A549 (cell line): ENCODE data around the gene SGSM2. TPM values are rescaled to one million over a fixed set of nuclear protein-coding genes. Genes with fewer than 3 reads are reported as not detected.

Experiments used
- ATAC-seq, 2 experiments: fragments of 200-7000 bp in 1 of 2; fragments of >200 bp in 1 of 2; cut with Nextera tagmentation in 1 of 2; cut with Tn5 transposase in 1 of 2; 3 replicates each; pipeline versions ENCODE4 v1.8.0 to v1.9.1; 2018 to 2020; ENCODE audit warnings: mild to moderate bottlenecking in 1 of 2, moderate library complexity in 1 of 2
- CTCF ChIA-PET: fragments of 300-600 bp; sonication (Branson Sonifier 250); formaldehyde crosslinking; extraction: SDS; loops from one replicate; lab custom pipeline; 2021; ENCODE audit warnings: antibody characterized with exemption, inconsistent platforms; lab: Yijun Ruan, JAX
- POLR2A ChIA-PET: fragments of 350-600 bp; formaldehyde crosslinking; extraction: SDS; loops from one replicate; lab custom pipeline; 2021; ENCODE audit warnings: antibody characterized with exemption, inconsistent platforms; lab: Yijun Ruan, JAX
- DNase-seq, 2 experiments: peaks; one replicate each; pipeline versions ENCODE4 v3.0.0 to v3.0.0-alpha.2; 2011 to 2016; ENCODE audit warnings: low read depth in 1 of 2, low spot score in 1 of 2
- FAIRE-seq: peaks from 2 replicates; lab custom pipeline; 2011; peaks lifted over from hg19 to GRCh38; lab: Jason Lieb, UNC
- H3K27ac ChIP-seq, 2 experiments: fragments of >200 bp; sonication (Bioruptor Twin); formaldehyde crosslinking; 3 replicates each; pipeline ENCODE4 v1.5.1; 2016 to 2017
- H3K4me1 ChIP-seq: fragments of >200 bp; sonication (Bioruptor Twin); formaldehyde crosslinking; 3 replicates; pipeline ENCODE4 v1.6.1; 2016
- H3K4me2 ChIP-seq: fragments of >200 bp; sonication (Bioruptor Twin); formaldehyde crosslinking; 3 replicates; pipeline ENCODE4 v1.6.1; 2016
- H3K4me3 ChIP-seq: fragments of >200 bp; sonication (Bioruptor Twin); formaldehyde crosslinking; 3 replicates; pipeline ENCODE4 v1.5.1; 2016
- H3K9me3 ChIP-seq: fragments of >200 bp; sonication (Bioruptor Twin); formaldehyde crosslinking; 3 replicates; pipeline ENCODE4 v1.6.1; 2016
- ATOH8 ChIP-seq: fragments of 250-450 bp; sonication (Bioruptor Pico); IDR thresholded peaks from 2 replicates; pipeline ENCODE4 v1.5.0; 2020; ENCODE audit warnings: low read depth, mild to moderate bottlenecking, moderate library complexity
- CEBPB ChIP-seq, 2 experiments: fragments of >200 bp in 1 of 2; sonication (Bioruptor Twin) in 1 of 2; formaldehyde crosslinking in 1 of 2; IDR thresholded peaks; 2 replicates each; pipeline ENCODE4 v1.6.1; 2012 to 2016
- CHD2 ChIP-seq: fragments of 150-350 bp; IDR thresholded peaks from 2 replicates; pipeline ENCODE4 v1.6.1; 2014; ENCODE audit warnings: low read length; ENCODE audit not compliant: partially characterized antibody
- EHF ChIP-seq: fragments of 250-450 bp; sonication (Bioruptor Pico); IDR thresholded peaks from 2 replicates; pipeline ENCODE4 v1.5.0; 2020; ENCODE audit warnings: mild to moderate bottlenecking
- EHMT2 ChIP-seq: fragments of 200-600 bp; sonication (generic); IDR thresholded peaks from 2 replicates; pipeline ENCODE4 v1.6.1; 2016; ENCODE audit warnings: antibody characterized with exemption, low read depth, mild to moderate bottlenecking, moderate library complexity
- ESRRA ChIP-seq: fragments of 150-350 bp; IDR thresholded peaks from 2 replicates; pipeline ENCODE4 v1.6.1; 2014; ENCODE audit warnings: mild to moderate bottlenecking, low read length, borderline replicate concordance
- FOSB ChIP-seq: fragments of 250-450 bp; sonication (Bioruptor Pico); IDR thresholded peaks from 2 replicates; pipeline ENCODE4 v1.5.0; 2020; ENCODE audit warnings: mild to moderate bottlenecking, moderate library complexity
- FOSL2 ChIP-seq, 2 experiments: fragments of 450-650 bp in 1 of 2; fragments of >200 bp in 1 of 2; sonication (Bioruptor Twin) in 1 of 2; formaldehyde crosslinking; IDR thresholded peaks; 2 replicates each; pipeline versions ENCODE4 v1.5.0 to v1.6.1; 2016 to 2020; ENCODE audit warnings: mild to moderate bottlenecking in 1 of 2, moderate library complexity in 1 of 2
- HEYL ChIP-seq: fragments of 250-450 bp; sonication (Bioruptor Pico); IDR thresholded peaks from 2 replicates; pipeline ENCODE4 v1.8.0; 2021; ENCODE audit warnings: mild to moderate bottlenecking, moderate library complexity
- HOXB13 ChIP-seq: fragments of 250-450 bp; sonication (Bioruptor Pico); IDR thresholded peaks from 2 replicates; pipeline ENCODE4 v1.5.0; 2020; ENCODE audit warnings: low read depth, mild to moderate bottlenecking, moderate library complexity
- HOXB5 ChIP-seq: fragments of 250-450 bp; sonication (Bioruptor Pico); IDR thresholded peaks from 2 replicates; pipeline ENCODE4 v1.5.0; 2020; ENCODE audit warnings: mild to moderate bottlenecking, moderate library complexity
- JUNB ChIP-seq: fragments of >200 bp; sonication (Bioruptor Twin); formaldehyde crosslinking; IDR thresholded peaks from 2 replicates; pipeline ENCODE4 v1.6.1; 2016
- MAFK ChIP-seq: fragments of 450-650 bp; IDR thresholded peaks from 2 replicates; pipeline ENCODE4 v1.6.1; 2014; ENCODE audit not compliant: partially characterized antibody
- MAX ChIP-seq: IDR thresholded peaks from 2 replicates; pipeline ENCODE4 v1.6.1; 2012
- NFE2L2 ChIP-seq: fragments of 150-350 bp; conservative IDR thresholded peaks from 2 replicates; pipeline ENCODE4 v1.6.1; 2014; ENCODE audit warnings: low read length
- NR3C1 ChIP-seq: fragments of >200 bp; sonication (Bioruptor Twin); formaldehyde crosslinking; IDR thresholded peaks from 3 replicates; pipeline ENCODE4 v1.6.1; 2017
- RAD21 ChIP-seq, 2 experiments: fragments of >200 bp in 1 of 2; sonication (Bioruptor Twin) in 1 of 2; formaldehyde crosslinking in 1 of 2; IDR thresholded peaks in 1 of 2; conservative IDR thresholded peaks in 1 of 2; 2 replicates in 1 of 2; 3 replicates in 1 of 2; pipeline ENCODE4 v1.6.1; 2012 to 2018; ENCODE audit warnings: inconsistent platforms in 1 of 2
- RCOR1 ChIP-seq: fragments of 150-350 bp; IDR thresholded peaks from 2 replicates; pipeline ENCODE4 v1.6.1; 2014; ENCODE audit warnings: antibody characterized with exemption, low read length, low read depth
- RNF2 ChIP-seq: fragments of 200-600 bp; sonication (generic); IDR thresholded peaks from 2 replicates; pipeline ENCODE4 v1.6.1; 2016; ENCODE audit warnings: low read depth, mild to moderate bottlenecking, antibody characterized with exemption, moderate library complexity, borderline replicate concordance
- SREBF2 ChIP-seq: fragments of 450-650 bp; IDR thresholded peaks from 2 replicates; pipeline ENCODE4 v1.6.1; 2014; ENCODE audit warnings: mild to moderate bottlenecking, moderate library complexity
- TFCP2L1 ChIP-seq: fragments of 250-450 bp; sonication (Bioruptor Pico); IDR thresholded peaks from 2 replicates; pipeline ENCODE4 v1.5.0; 2021; ENCODE audit warnings: mild to moderate bottlenecking
- WGBS: methylation state at CpG from one replicate; pipeline ENCODE4 v1.1.6; 2017; ENCODE audit errors: missing lambda C conversion rate; 5-methylcytosine and 5-hydroxymethylcytosine counted together
- polyA plus RNA-seq, 4 experiments: library from polyadenylated mRNA; depleted of rRNA in 3 of 4; stranded (reverse); fragments of >200 nt; fragmentation: RNase III in 1 of 4; extraction: RNeasy Plus Mini Kit Qiagen cat#74134 plus additional on column Dnase treatment in 1 of 4; gene quantifications; 2 replicates in 3 of 4; 3 replicates in 1 of 4; pipeline ENCODE4 v1.2.3, GENCODE V29; 2011 to 2017
- TF ChIP-seq, protein P1 (sequence below): fragments of >200 bp; sonication (Bioruptor Twin); formaldehyde crosslinking; IDR thresholded peaks from 3 replicates; pipeline ENCODE4 v1.5.1; 2016

The SGSM2 gene
- polyA plus RNA-seq, 2 of the 4 experiments (the other 2 are of a cell fraction), result 24.9 to 53.3 TPM

GRCh38 chr17:2390199-2390836 lies 53.0 kb downstream of the SGSM2 start:
- Histone ChIP-seq H3K27ac (peak overlapping the region in 1 of 2 experiments; percentile 29; a peak in 2 of 6 replicates), H3K4me2 (no peak overlapping the region), H3K9me3 (no peaks in the 10 kb centered on the region), H3K4me3 (no peak overlapping the region), H3K4me1 (peaks cover 27% of the 10 kb centered on the region)
- no peak for TF ChIP-seq HEYL (CRISPR knock-in tag)
- TF ChIP-seq ESRRA, result no peak
- no peak for TF ChIP-seq RNF2
- TF ChIP-seq, protein P1, sequence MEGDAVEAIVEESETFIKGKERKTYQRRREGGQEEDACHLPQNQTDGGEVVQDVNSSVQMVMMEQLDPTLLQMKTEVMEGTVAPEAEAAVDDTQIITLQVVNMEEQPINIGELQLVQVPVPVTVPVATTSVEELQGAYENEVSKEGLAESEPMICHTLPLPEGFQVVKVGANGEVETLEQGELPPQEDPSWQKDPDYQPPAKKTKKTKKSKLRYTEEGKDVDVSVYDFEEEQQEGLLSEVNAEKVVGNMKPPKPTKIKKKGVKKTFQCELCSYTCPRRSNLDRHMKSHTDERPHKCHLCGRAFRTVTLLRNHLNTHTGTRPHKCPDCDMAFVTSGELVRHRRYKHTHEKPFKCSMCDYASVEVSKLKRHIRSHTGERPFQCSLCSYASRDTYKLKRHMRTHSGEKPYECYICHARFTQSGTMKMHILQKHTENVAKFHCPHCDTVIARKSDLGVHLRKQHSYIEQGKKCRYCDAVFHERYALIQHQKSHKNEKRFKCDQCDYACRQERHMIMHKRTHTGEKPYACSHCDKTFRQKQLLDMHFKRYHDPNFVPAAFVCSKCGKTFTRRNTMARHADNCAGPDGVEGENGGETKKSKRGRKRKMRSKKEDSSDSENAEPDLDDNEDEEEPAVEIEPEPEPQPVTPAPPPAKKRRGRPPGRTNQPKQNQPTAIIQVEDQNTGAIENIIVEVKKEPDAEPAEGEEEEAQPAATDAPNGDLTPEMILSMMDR, result no peak
- TF ChIP-seq NFE2L2, result no peak
- TF ChIP-seq FOSL2 (IDR thresholded peaks at IDR 0.05), result no peak
- TF ChIP-seq FOSL2 (CRISPR knock-in tag; IDR thresholded peaks at IDR 0.05), result no peak
- no peak for TF ChIP-seq JUNB
- TF ChIP-seq NR3C1, result no peak
- TF ChIP-seq HOXB13 (CRISPR knock-in tag), result no peak
- no peak for TF ChIP-seq RCOR1
- no peak for TF ChIP-seq EHF (CRISPR knock-in tag)
- no peak for TF ChIP-seq FOSB
- TF ChIP-seq MAFK, result no peak
- no peak for TF ChIP-seq CEBPB (IDR thresholded peaks at IDR 0.05)
- TF ChIP-seq EHMT2, result no peak
- no peak for TF ChIP-seq RAD21 (conservative IDR thresholded peaks at IDR 0.05 in 1 of 2, IDR thresholded peaks at IDR 0.05 in 1 of 2)
- no peak for TF ChIP-seq SREBF2
- no peak for TF ChIP-seq HOXB5
- TF ChIP-seq MAX, result no peak
- POLR2A ChIA-PET, result no interaction called here
- no peak for FAIRE-seq
- DNase-seq, result no peak
- no peak for ATAC-seq
- CTCF ChIA-PET, result interaction anchor here (1.3 to 24.9 kb wide), 3 partner anchors 8 to 21 kb away, joined by 3 to 1099 read pairs (median 108); partner anchors contain the start of gene MNT
- 96% methylated on average over 9 of the region's 12 CpGs for WGBS

DNA sequence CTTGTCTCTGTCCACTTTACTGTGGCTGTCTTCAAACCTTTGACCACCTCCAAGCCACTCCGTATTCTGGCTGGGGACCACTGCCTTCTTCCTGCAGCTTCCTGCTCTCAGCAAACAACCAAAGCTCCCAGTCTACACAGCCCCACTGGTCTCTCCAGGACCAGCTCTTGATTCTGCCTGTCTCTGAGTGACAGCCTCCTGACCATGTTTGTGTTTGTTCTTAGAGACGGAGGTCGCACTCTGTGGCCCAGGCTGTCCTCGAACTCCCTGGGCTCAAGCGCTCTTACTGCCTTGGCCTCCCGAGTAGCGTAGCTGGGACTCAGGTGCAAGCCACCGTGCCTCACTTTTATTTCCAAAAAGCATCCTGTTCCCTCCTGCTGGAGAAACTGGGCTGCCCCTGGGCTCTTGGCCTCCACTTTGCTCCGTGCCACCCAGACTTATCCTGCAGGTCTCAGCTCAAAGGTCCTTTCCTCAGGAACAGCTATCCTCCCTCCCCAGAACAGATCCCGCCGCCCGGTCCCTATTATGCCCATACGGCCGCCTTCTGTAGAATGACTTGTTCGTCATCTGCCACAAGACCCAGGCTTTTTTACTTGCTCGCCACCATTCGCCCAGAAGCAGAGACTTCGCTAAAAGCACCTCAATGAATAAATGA lies 54.4 kb downstream of the SGSM2 start:
- peak overlapping the region; percentile 66 for H3K4me3 ChIP-seq
- CTCF ChIA-PET, result interaction anchor here (0.6 to 24.9 kb wide), 9 partner anchors 9 to 271 kb away, joined by 3 to 1099 read pairs (median 4); partner anchors contain the start of gene MNT

More for the DNA sequence above, 54.4 kb downstream of the SGSM2 start:
- Histone ChIP-seq H3K4me1 (peaks cover 36% of the 10 kb centered on the region), H3K9me3 (no peaks in the 10 kb centered on the region), H3K27ac (peak overlapping the region; percentile 97 to 99), H3K4me2 (peak overlapping the region; percentile 99)
- FAIRE-seq (no peak), ATAC-seq (no peak), DNase-seq (no peak)
- POLR2A ChIA-PET, result interaction anchor here (1.8 to 3.5 kb wide), 6 partner anchors 9 to 88 kb away, joined by 5 to 51 read pairs (median 18); partner anchors contain the start of genes MNT, SMG6, SRR and TSR1
- 0 out of 2 replicates have a peak, but pooled peaks have one; percentile 59 for TF ChIP-seq TFCP2L1 (CRISPR knock-in tag)
- TF ChIP-seq ATOH8 (CRISPR knock-in tag), result 0 out of 2 replicates have a peak, but pooled peaks have one; percentile 33
- TF ChIP-seq CHD2, result no peak
- WGBS, result 88% methylated on average over 18 of the region's 18 CpGs
